Fibroblast of skin of left biceps (primary cell): ENCODE data around the gene SCMH1.
"Not testable (repeated sequence)": the region's sequence is repeated elsewhere in the genome, so short reads cannot be mapped to it uniquely, and the experiment has no call there.

Experiments
- DNase-seq, 2 experiments: peaks; one replicate each; pipeline ENCODE4 v3.0.0-alpha.2; 2013; ENCODE audit warnings: low read depth in 2 of 2

Gene SCMH1

DNA sequence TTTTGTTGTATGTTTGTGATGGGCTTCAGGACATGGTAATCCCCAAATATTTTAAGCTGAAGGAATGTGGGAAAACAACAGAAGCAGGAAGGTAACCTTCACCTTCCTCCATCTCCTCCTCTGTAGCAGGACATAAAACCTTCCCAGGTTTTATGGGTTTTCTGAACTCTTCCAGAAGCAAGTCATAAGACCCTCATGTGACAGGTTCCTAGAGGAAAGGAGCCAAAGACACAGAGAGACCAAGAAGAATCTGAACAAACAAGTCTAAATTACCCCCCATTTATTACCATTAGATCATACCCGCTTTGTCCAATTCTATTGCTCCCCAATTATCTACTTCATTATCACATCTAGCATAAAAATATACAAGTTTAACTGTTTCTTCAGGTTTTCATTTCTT lies 28.8 kb downstream of the SCMH1 start:
- no peak for DNase-seq

DNA sequence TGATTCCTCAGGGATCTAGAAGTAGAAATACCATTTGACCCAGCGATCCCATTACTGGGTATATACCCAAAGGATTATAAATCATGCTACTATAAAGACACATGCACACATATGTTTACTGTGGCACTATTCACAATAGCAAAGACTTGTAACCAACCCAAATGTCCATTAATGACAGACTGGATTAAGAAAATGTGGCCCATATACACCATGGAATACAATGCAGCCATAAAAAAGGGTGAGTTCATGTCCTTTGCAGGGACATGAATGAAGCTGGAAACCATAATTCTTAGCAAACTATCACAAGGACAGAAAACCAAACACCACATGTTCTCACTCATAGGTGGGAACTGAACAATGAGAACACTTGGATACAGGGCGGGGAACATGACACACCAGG lies 30.5 kb downstream of the SCMH1 start:
- DNase-seq: not testable (repeated sequence)

GRCh38 chr1:41207053-41207452 lies 35.1 kb downstream of the SCMH1 start:
- not testable (repeated sequence) for DNase-seq

DNA sequence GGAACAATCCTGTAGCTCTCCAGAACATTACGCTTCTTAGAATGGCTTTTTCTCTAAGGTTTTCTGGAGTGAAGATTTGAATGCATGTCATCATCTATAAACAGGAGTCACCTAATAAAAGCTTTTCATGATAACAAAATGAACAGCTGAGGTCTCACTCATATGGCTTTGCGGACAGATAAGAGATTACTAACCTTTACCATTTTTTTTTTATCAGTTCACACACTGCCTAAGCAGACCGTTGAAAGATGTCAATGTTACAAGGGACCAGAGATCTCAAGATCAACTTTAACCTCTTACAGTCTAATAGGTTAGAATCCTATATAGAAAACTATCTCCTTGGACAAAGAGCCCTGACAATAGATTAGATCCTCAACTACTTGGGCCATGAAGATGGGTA lies 41.4 kb downstream of the SCMH1 start:
- no peak for DNase-seq

GRCh38 chr1:41199375-41199774 lies 42.7 kb downstream of the SCMH1 start:
- DNase-seq: no peak

GRCh38 chr1:41192456-41193178 lies 49.5 kb downstream of the SCMH1 start:
- DNase-seq: no peak

DNA sequence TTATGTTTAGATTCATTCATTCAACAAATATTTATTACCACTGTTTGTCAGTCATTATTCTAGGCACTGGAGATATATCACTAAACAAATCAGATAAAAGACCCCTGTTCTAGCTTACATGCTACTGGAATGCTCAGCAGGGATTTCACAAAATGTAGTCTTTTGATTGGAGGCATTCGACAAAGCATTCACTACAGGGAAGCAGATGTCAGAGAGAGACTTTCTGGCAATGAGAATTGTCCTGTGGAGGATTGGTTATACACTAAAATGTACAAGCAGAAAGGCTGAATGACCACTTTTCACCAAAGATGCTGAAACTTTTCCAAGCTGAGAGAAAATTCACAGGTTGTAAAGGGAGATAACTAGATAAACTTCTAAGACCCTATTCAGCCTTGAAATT lies 57.7 kb downstream of the SCMH1 start:
- DNase-seq: no peak

DNA sequence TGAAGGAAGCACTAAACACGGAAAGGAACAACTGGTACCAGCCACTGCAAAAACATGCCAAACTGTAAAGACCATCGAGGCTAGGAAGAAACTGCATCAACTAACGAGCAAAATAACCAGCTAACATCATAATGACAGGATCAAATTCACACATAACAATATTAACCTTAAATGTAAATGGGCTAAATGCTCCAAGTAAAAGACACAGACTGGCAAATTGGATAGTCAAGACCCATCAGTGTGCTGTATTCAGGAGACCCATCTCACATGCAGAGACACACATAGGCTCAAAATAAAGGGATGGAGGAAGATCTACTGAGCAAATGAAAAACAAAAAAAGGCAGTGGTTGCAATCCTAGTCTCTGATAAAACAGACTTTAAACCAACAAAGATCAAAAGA lies 63.9 kb downstream of the SCMH1 start:
- DNase-seq: not testable (repeated sequence)

DNA sequence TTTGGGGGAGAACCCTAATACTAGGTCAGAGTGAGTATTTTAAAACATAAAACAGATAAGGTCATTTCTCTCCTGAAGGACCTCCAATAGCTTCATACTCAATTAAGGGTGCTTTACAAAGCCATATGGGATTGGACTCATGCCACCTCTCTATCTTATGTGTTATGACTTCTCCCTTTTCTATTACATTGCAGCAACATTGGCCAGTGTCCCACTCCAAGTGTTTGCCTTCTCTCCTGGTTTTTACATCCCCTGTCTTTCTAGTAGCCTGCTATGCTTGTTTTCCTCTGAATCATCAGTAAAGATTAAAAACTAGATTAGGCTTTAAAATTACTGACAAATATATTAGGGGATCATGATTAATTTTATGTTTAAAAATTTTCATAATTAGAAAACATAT lies 66.6 kb downstream of the SCMH1 start:
- no peak for DNase-seq

DNA sequence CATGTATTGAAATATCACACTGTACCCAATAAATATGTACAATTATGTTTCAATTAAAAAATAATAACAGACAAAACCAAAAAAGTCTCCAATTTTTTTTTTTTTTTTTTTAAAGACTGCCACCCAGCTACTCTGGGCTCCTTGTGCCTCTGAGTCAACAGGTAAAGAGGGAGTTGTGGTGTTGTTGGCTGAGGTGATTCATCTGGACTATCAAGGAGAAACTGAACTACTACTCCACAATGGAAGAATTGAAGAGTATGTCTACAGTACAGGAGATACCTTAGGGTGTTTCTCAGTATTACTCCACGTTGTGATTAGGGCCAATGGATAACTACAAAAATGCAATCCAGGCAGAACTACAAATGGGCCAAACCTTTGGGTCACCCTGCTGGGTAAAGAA lies 67.9 kb downstream of the SCMH1 start:
- DNase-seq: no peak

DNA sequence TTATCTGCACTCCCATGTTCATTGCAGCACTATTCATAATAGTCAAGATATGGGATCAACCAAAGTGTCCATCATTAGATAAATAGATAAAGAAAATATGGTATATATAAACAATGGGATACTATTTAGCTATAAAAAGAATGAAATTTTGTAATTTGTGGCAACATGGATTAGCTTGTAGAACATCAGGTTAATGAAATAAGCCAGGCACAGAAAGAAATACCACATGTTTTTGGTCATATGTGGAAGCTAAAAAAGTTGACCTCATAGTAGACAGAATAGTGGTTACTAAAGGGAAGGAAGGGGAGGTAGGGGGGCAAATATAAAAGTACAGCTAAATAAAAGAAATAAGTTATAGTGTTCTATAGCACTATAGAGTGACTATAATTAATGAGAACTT lies 68.5 kb downstream of the SCMH1 start:
- no peak for DNase-seq

DNA sequence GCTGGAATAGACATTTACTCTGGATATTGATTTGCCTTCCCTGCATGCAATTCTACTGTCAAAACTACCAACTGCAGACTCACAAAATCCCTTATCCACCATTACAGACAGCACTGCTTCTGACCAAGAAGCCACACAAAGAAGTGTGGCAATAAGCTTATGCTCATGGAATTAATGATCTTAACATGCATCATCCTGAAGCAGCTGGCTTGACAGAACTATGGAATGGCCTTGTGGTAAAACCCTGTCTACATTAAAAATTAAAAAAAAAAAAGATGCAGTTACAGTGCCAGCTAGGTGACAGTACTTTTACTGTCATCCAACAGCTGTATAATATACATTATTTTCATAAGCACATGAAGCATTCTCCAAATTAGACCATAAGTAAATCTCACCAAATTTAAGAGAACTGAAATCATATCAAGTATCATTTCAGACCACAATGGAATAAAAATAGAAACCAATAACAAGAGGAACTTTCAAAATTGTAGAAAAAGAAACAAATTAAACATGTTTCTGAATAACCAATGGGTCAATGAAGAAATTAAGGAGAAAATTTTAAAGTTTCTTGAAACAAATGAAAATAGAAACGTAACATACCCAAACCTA lies 70.7 kb downstream of the SCMH1 start:
- DNase-seq: no peak

DNA sequence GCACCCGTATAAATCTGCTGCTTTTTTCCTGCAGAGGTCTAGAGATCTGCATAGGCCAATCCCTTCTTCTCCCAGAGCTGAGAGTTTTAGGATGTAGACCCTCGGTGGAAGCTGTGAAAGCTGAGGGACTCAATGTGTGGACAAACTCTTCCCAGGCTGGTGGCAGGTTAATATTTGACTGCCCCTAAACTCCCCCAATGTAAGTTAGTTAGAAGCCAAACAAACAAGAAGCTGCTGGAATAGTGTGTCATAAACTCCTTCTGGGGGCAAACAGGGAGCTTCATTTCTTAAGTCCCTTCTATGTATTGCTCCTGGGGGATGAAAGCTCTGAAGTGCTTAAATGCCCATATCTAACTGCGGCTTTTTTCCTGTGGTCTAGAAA lies 72.3 kb downstream of the SCMH1 start:
- DNase-seq: no peak

DNA sequence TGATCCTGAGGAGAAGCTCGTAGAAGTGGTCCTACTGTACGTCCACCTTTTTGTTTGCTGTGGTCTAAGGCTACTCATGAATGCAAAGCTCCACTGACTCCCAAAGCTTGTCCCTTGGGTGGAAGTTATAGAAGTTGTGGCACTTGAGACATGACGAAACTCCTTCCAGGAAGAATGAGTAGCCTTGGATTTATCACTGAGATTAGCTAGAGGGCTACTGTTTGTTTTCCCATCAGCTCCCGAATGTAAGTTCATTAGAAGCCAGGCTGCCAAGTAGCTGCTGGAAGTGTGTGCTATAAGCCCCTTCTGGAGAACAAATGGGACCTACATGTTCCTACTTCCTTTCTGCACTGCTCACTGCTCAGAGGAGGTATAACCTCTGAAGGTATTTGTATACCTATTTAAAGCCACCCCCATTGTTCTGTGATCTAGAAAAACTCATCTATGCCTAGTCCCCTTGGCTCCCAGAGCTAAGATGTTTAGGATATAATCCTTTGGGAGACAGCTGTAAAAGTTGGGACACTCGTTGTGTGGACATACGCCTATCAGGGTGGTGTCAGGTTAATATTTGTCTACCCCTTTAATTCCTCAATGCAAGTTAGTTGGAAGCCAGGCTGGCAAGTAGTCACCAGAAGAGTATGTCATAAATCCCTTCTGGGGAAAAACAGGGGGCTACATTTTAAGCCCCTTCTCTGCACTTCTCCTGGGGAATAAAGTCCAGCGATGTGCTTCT lies 72.9 kb downstream of the SCMH1 start:
- no peak for DNase-seq

DNA sequence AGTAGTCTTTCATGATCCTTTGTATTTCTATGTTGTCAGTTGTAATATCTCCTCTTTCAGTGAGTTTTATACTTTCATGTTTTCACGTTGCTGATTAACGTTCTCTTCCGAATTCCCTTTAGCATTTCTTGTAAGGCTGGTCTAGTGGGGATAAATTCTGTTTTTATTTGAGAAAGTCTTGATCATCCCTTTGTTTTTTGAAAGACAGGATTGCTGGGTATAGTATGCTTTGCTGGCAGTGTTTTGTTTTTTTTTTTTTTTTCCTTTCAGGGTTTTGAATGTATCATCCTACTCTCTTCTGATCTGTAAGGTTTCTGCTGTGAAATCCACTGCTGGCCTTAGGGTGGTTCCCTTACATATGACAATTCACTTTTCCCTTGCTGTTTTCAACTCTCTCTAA lies 74.4 kb downstream of the SCMH1 start:
- DNase-seq: no peak

DNA sequence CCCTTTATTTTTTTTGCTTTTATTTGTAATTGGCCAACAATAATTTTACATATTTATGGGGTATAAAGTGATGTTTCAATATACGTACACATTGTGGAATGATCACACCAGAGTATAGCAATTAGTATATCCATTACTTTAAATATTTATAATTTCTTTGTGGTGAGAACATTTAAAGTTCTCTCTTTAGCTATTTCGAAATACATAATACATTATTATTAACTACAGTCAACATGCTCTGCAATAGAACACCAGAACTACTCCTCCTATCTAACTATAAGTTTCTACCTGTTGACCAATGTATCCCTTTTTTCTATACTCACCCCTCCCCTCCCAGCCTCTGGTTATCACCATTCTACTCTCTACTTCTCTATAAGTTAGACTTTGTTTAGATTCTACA lies 77.4 kb downstream of the SCMH1 start:
- DNase-seq: no peak

DNA sequence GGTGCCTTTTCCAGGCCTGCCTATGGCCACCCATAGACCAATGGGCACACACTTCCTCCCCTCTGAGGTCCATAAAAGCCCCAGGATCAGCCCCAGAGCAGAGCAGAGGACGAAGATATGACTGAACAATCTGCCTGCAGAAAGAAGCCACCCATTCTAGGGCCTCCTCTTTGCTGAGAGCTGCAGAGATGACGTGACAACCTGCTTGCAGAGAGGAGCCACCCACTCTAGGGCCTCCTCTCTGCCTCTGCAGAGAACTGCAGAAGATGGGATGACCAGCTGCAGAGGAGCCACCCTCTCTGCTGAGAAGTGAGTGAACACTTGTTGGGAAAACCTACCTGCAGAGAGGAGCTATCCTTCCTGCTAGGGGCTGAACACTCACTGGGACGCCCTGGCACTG lies 79.7 kb downstream of the SCMH1 start:
- DNase-seq: no peak

GRCh38 chr1:41161846-41162245 lies 80.3 kb downstream of the SCMH1 start:
- no peak for DNase-seq

- DNase-seq: no peak
Measured at GRCh38 chr1:41160498-41161110, 81.5 kb downstream of the SCMH1 start.

DNA sequence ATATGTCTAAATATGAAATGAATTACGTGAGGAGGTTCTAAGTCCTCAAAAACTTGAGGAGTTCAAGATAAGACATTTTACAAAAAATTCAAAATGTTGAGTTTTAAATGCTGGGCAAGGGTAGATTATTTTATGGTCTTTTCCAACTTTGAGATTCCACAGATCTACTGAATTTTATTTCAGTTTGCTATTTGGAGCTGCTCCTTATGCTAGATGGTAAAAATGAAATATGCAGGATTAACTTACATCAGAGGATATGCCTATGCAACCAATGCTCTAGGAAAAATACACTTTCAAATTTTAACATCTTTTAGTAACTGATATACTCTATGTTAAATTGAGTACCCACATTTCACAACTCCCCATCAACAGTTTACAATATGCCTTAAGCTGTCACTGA lies 83.1 kb downstream of the SCMH1 start:
- no peak for DNase-seq

GRCh38 chr1:41158147-41158875 lies 83.8 kb downstream of the SCMH1 start:
- DNase-seq: no peak

GRCh38 chr1:41155105-41155504 lies 87.0 kb downstream of the SCMH1 start:
- no peak for DNase-seq
